Measurements from ENCODE around the gene ZC3H14.
A peak's percentile ranks its signal among the peaks of the same experiment; 100 is the strongest.

The ZC3H14 gene

GRCh38 chr14:88667555-88668273, 104.9 kb downstream of the ZC3H14 start:
- CTCF ChIA-PET: interaction anchor here (0.6 to 6.6 kb wide), 60 partner anchors 10 to 1299 kb away, joined by 3 to 78 read pairs (median 4); partner anchors contain the start of gene EML5
- DNase-seq (ENCODE audit: low read depth, low spot score): peak; percentile 45
- TF ChIP-seq CTCF (IDR thresholded peaks at IDR 0.05; ENCODE audit: insufficient read depth, low read length, missing control alignments): peak; percentile 87
- no peak overlapping the region for H3K4me3 ChIP-seq (ENCODE audit: low read depth, low read length)
- POLR2A ChIA-PET: no interaction called here

- TF ChIP-seq CTCF (IDR thresholded peaks at IDR 0.05; ENCODE audit: insufficient read depth, low read length, missing control alignments): no peak
- DNase-seq (ENCODE audit: low read depth, low spot score): no peak
- no peak overlapping the region for H3K4me3 ChIP-seq (ENCODE audit: low read depth, low read length)
- POLR2A ChIA-PET: interaction anchor here (0.7 to 1.3 kb wide), 2 partner anchors 156 to 266 kb away, joined by 3 read pairs; partner anchors contain the start of gene TTC8
- CTCF ChIA-PET: interaction anchor here (1.1 to 6.6 kb wide), 20 partner anchors 12 to 359 kb away, joined by 3 to 78 read pairs (median 7); partner anchors contain the start of gene EML5
Observed at GRCh38 chr14:88668448-88669116, 105.7 kb downstream of the ZC3H14 start.

GRCh38 chr14:88669346-88669745, 106.5 kb downstream of the ZC3H14 start:
- no peak for TF ChIP-seq CTCF (IDR thresholded peaks at IDR 0.05; ENCODE audit: insufficient read depth, low read length, missing control alignments)
- CTCF ChIA-PET: interaction anchor here (1.1 to 6.6 kb wide), 8 partner anchors 11 to 358 kb away, joined by 3 to 78 read pairs (median 14); no protein-coding TSS in a partner anchor
- POLR2A ChIA-PET: interaction anchor here (1.3 kb wide), 1 partner anchor 155 kb away, joined by 3 read pairs; the partner anchor contains the start of gene TTC8
- H3K4me3 ChIP-seq (ENCODE audit: low read depth, low read length): no peak overlapping the region
- no peak for DNase-seq (ENCODE audit: low read depth, low spot score)

All from AG04449 (cell line).